ENCODE data around the gene CHRM1. TPM values are rescaled to one million over a fixed set of nuclear protein-coding genes. Genes with fewer than 3 reads are reported as not detected.

The CHRM1 gene
- total RNA-seq, 1 experiment from 2014 or later: 0.41 TPM

DNA sequence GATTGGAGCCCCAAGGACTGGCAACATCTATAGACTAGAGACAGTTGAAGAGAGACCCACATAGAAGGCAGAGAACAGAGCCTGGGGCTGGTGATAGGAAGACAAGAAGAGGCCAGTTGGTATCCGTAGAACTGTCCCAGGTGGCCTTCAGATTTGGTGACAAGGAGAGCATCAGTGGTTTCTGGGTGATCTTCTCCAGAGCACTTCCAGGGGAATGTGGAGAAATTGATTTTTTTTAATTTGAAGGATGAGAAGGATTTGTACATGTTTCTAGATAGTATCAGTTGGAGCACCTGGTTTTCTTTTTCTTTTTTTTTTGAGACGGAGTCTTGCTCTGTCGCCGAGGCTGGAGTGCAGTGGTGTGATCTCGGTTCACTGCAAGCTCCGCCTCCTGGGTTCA is 25.7 kb downstream of the CHRM1 start:
- CTCF ChIA-PET: no interaction called here
- H3K36me3 ChIP-seq (ENCODE audit: insufficient read depth, low read length, poor library complexity, severe bottlenecking): no peaks in the 10 kb centered on the region
- no TSS peak for BruUV-seq (replicated peaks)
- no peak overlapping the region for H3K27ac ChIP-seq (ENCODE audit: low read depth, low read length, poor library complexity, severe bottlenecking)
- no peak for TF ChIP-seq CTCF (conservative IDR thresholded peaks at IDR 0.05; ENCODE audit: low read depth, low read length)
- TF ChIP-seq EZH2 (IDR thresholded peaks at IDR 0.05; ENCODE audit: borderline replicate concordance, low read depth, low read length, poor library complexity, severe bottlenecking): no peak
- POLR2A ChIA-PET (ENCODE audit: low non-redundant PET): interaction anchor here (1.2 kb wide), 1 partner anchor 11 kb away, joined by 5 read pairs; no protein-coding TSS in a partner anchor
- no peaks in the 10 kb centered on the region for H3K27me3 ChIP-seq (replicated peaks; ENCODE audit: insufficient read depth, low read depth, low read length, poor library complexity)
- H3K4me1 ChIP-seq (ENCODE audit: insufficient read depth, low read length, poor library complexity, severe bottlenecking): no peaks in the 10 kb centered on the region
- no peaks in the 10 kb centered on the region for H3K9me3 ChIP-seq (ENCODE audit: low read depth, low read length, poor library complexity, severe bottlenecking)
- no peak overlapping the region for H3K4me3 ChIP-seq (ENCODE audit: low read depth, low read length, poor library complexity, severe bottlenecking)
- DNase-seq (ENCODE audit: low spot score): no peak
- intact Hi-C loops (cut with micrococcal nuclease; ENCODE audit: unreplicated experiment): no loop called here

DNA sequence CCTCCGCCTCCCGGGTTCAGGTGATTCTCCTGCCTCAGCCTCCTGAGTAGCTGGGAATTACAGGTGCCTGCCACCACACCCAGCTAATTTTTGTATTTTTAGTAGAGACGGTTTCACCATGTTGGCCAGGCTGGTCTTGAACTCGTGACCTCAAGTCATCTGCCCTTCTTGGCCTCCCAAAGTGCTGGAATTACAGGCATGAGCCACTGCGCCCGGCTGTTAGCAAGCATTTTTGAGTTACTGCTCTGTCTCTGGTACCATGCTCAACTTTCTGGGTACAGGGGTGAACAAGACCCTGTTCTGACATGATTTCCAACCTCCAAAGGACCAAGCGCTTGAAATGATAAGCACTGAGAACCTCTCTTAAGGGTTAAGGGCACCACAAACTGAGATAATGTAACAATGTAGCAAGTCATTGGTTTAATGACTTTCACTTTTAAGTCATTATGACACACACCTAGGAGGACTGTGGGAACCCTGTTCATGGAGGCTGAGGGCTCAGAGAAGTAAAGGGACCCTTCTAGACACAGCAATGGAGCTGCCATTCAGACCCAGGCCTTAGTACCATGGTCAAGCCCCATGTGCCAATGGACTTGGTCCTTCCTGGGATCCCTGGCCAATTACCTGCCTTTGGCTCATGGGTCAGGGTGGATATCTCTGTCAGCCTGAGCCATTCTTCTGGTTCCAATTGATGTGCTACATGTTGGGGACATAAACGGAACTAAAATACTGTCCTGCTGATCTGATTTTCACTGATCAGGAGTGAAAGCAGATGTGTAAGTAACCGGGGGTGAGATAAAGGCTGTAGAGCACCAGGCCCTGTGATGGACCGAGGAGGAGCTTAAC is 28.9 kb downstream of the CHRM1 start:
- no peaks in the 10 kb centered on the region for H3K27me3 ChIP-seq (replicated peaks; ENCODE audit: insufficient read depth, low read depth, low read length, poor library complexity)
- no peak for TF ChIP-seq EZH2 (IDR thresholded peaks at IDR 0.05; ENCODE audit: borderline replicate concordance, low read depth, low read length, poor library complexity, severe bottlenecking)
- TF ChIP-seq CTCF (conservative IDR thresholded peaks at IDR 0.05; ENCODE audit: low read depth, low read length): no peak
- DNase-seq (ENCODE audit: low spot score): no peak
- ChIA-PET CTCF (no interaction called here), POLR2A (ENCODE audit: low non-redundant PET) (interaction anchor here (0.5 to 0.7 kb wide), 2 partner anchors 256 to 730 kb away, joined by 3 read pairs; no protein-coding TSS in a partner anchor)
- peaks cover 29% of the 10 kb centered on the region for H3K36me3 ChIP-seq (ENCODE audit: insufficient read depth, low read length, poor library complexity, severe bottlenecking)
- BruUV-seq (replicated peaks): no TSS peak
- H3K9me3 ChIP-seq (ENCODE audit: low read depth, low read length, poor library complexity, severe bottlenecking): no peaks in the 10 kb centered on the region
- no peak overlapping the region for H3K4me3 ChIP-seq (ENCODE audit: low read depth, low read length, poor library complexity, severe bottlenecking)
- no peak overlapping the region for H3K27ac ChIP-seq (ENCODE audit: low read depth, low read length, poor library complexity, severe bottlenecking)
- H3K4me1 ChIP-seq (ENCODE audit: insufficient read depth, low read length, poor library complexity, severe bottlenecking): no peaks in the 10 kb centered on the region
- intact Hi-C loops (cut with micrococcal nuclease; ENCODE audit: unreplicated experiment): no loop called here

GRCh38 chr11:62889484-62890437 is 31.4 kb downstream of the CHRM1 start:
- intact Hi-C loops (cut with micrococcal nuclease; ENCODE audit: unreplicated experiment): no loop called here
- H3K4me1 ChIP-seq (ENCODE audit: insufficient read depth, low read length, poor library complexity, severe bottlenecking): peaks cover 24% of the 10 kb centered on the region
- ChIA-PET CTCF (interaction anchor here (0.6 to 0.7 kb wide), 2 partner anchors 16 to 35 kb away, joined by 4 to 5 read pairs; no protein-coding TSS in a partner anchor), POLR2A (ENCODE audit: low non-redundant PET) (interaction anchor here (0.5 to 1.0 kb wide), 3 partner anchors 9 to 118 kb away, joined by 3 to 5 read pairs (median 3); partner anchors contain the start of genes SLC3A2 and TAF6L)
- no peak for DNase-seq (ENCODE audit: low spot score)
- no peaks in the 10 kb centered on the region for H3K9me3 ChIP-seq (ENCODE audit: low read depth, low read length, poor library complexity, severe bottlenecking)
- TF ChIP-seq EZH2 (IDR thresholded peaks at IDR 0.05; ENCODE audit: borderline replicate concordance, low read depth, low read length, poor library complexity, severe bottlenecking) (no peak), CTCF (conservative IDR thresholded peaks at IDR 0.05; ENCODE audit: low read depth, low read length) (no peak)
- H3K27me3 ChIP-seq (replicated peaks; ENCODE audit: insufficient read depth, low read depth, low read length, poor library complexity): no peaks in the 10 kb centered on the region
- peaks cover 55% of the 10 kb centered on the region for H3K36me3 ChIP-seq (ENCODE audit: insufficient read depth, low read length, poor library complexity, severe bottlenecking)
- no TSS peak for BruUV-seq (replicated peaks)
- no peak overlapping the region for H3K27ac ChIP-seq (ENCODE audit: low read depth, low read length, poor library complexity, severe bottlenecking)
- H3K4me3 ChIP-seq (ENCODE audit: low read depth, low read length, poor library complexity, severe bottlenecking): no peak overlapping the region
